HG03045 (cell line): Measurements from ENCODE around the gene NR3C1.

Experiments
- ATAC-seq: cut with Tn5 transposase; IDR thresholded peaks from one replicate; pipeline ENCODE4 v1.9.1; 2021; ENCODE audit warnings: mild to moderate bottlenecking, moderate library complexity; ENCODE audit not compliant: unreplicated experiment

Gene NR3C1

GRCh38 chr5:143267186-143267585 is 136.3 kb downstream of the NR3C1 start:
- no peak for ATAC-seq

GRCh38 chr5:143265995-143266394 is 137.5 kb downstream of the NR3C1 start:
- ATAC-seq: no peak

- no peak for ATAC-seq
These were observed 140.1 kb downstream of the NR3C1 start for GRCh38 chr5:143263272-143263810.

GRCh38 chr5:143262393-143263174 is 140.9 kb downstream of the NR3C1 start:
- ATAC-seq: peak; percentile 74

- no peak for ATAC-seq
These were observed 141.6 kb downstream of the NR3C1 start for GRCh38 chr5:143261748-143262392.

- ATAC-seq: no peak
These were observed 144.3 kb downstream of the NR3C1 start for GRCh38 chr5:143259254-143259605.

GRCh38 chr5:143258559-143259253 is 144.8 kb downstream of the NR3C1 start:
- ATAC-seq: no peak

GRCh38 chr5:143254819-143255218 is 148.7 kb downstream of the NR3C1 start:
- no peak for ATAC-seq

- no peak for ATAC-seq
These were observed 151.5 kb downstream of the NR3C1 start for GRCh38 chr5:143251946-143252345.

GRCh38 chr5:143251190-143251589 is 152.3 kb downstream of the NR3C1 start:
- no peak for ATAC-seq

- ATAC-seq: no peak
These were observed 153.6 kb downstream of the NR3C1 start for GRCh38 chr5:143249851-143250250.

- ATAC-seq: no peak
These were observed 154.5 kb downstream of the NR3C1 start for GRCh38 chr5:143248822-143249579.

GRCh38 chr5:143248391-143248790 is 155.1 kb downstream of the NR3C1 start:
- ATAC-seq: no peak

GRCh38 chr5:143247134-143247815 is 156.2 kb downstream of the NR3C1 start:
- no peak for ATAC-seq

- ATAC-seq: no peak
These were observed 157.4 kb downstream of the NR3C1 start for GRCh38 chr5:143245929-143246561.

GRCh38 chr5:143244990-143245389 is 158.5 kb downstream of the NR3C1 start:
- no peak for ATAC-seq

- ATAC-seq: no peak
These were observed 159.3 kb downstream of the NR3C1 start for GRCh38 chr5:143244000-143244736.

- ATAC-seq: no peak
These were observed 160.4 kb downstream of the NR3C1 start for GRCh38 chr5:143243103-143243502.

GRCh38 chr5:143241892-143242291 is 161.6 kb downstream of the NR3C1 start:
- no peak for ATAC-seq
